A549 (cell line): Measurements from ENCODE around the gene F2R. TPM values are rescaled to one million over a fixed set of nuclear protein-coding genes. Genes with fewer than 3 reads are reported as not detected.

Experiments
- ATAC-seq, 2 experiments: fragments of 200-7000 bp in 1 of 2; fragments of >200 bp in 1 of 2; cut with Nextera tagmentation in 1 of 2; cut with Tn5 transposase in 1 of 2; 3 replicates each; pipeline versions ENCODE4 v1.8.0 to v1.9.1; 2018 to 2020; ENCODE audit warnings: mild to moderate bottlenecking in 1 of 2, moderate library complexity in 1 of 2
- CTCF ChIA-PET: fragments of 300-600 bp; sonication (Branson Sonifier 250); formaldehyde crosslinking; extraction: SDS; loops from one replicate; lab custom pipeline; 2021; ENCODE audit warnings: antibody characterized with exemption, inconsistent platforms; lab: Yijun Ruan, JAX
- POLR2A ChIA-PET: fragments of 350-600 bp; formaldehyde crosslinking; extraction: SDS; loops from one replicate; lab custom pipeline; 2021; ENCODE audit warnings: antibody characterized with exemption, inconsistent platforms; lab: Yijun Ruan, JAX
- DNase-seq, 2 experiments: peaks; one replicate each; pipeline versions ENCODE4 v3.0.0 to v3.0.0-alpha.2; 2011 to 2016; ENCODE audit warnings: low read depth in 1 of 2, low spot score in 1 of 2
- FAIRE-seq: peaks from 2 replicates; lab custom pipeline; 2011; peaks lifted over from hg19 to GRCh38; lab: Jason Lieb, UNC
- H3K27ac ChIP-seq, 2 experiments: fragments of >200 bp; sonication (Bioruptor Twin); formaldehyde crosslinking; 3 replicates each; pipeline ENCODE4 v1.5.1; 2016 to 2017
- H3K4me1 ChIP-seq: fragments of >200 bp; sonication (Bioruptor Twin); formaldehyde crosslinking; 3 replicates; pipeline ENCODE4 v1.6.1; 2016
- H3K4me2 ChIP-seq: fragments of >200 bp; sonication (Bioruptor Twin); formaldehyde crosslinking; 3 replicates; pipeline ENCODE4 v1.6.1; 2016
- H3K4me3 ChIP-seq: fragments of >200 bp; sonication (Bioruptor Twin); formaldehyde crosslinking; 3 replicates; pipeline ENCODE4 v1.5.1; 2016
- H3K9me3 ChIP-seq: fragments of >200 bp; sonication (Bioruptor Twin); formaldehyde crosslinking; 3 replicates; pipeline ENCODE4 v1.6.1; 2016
- BHLHE40 ChIP-seq: IDR thresholded peaks from 2 replicates; pipeline ENCODE4 v1.6.1; 2012; ENCODE audit warnings: low read depth, low read length, inconsistent platforms
- CBX2 ChIP-seq: fragments of 200-600 bp; sonication (generic); IDR thresholded peaks from 2 replicates; pipeline ENCODE4 v1.6.1; 2016; ENCODE audit warnings: low read depth, mild to moderate bottlenecking, borderline replicate concordance
- CBX8 ChIP-seq: fragments of 200-600 bp; sonication (generic); IDR thresholded peaks from 2 replicates; pipeline ENCODE4 v1.6.1; 2016
- CEBPB ChIP-seq, 2 experiments: fragments of >200 bp in 1 of 2; sonication (Bioruptor Twin) in 1 of 2; formaldehyde crosslinking in 1 of 2; IDR thresholded peaks; 2 replicates each; pipeline ENCODE4 v1.6.1; 2012 to 2016
- CHD2 ChIP-seq: fragments of 150-350 bp; IDR thresholded peaks from 2 replicates; pipeline ENCODE4 v1.6.1; 2014; ENCODE audit warnings: low read length; ENCODE audit not compliant: partially characterized antibody
- CHD4 ChIP-seq: fragments of 200-600 bp; sonication (generic); IDR thresholded peaks from 2 replicates; pipeline ENCODE4 v1.6.1; 2016; ENCODE audit warnings: antibody characterized with exemption, mild to moderate bottlenecking, borderline replicate concordance
- CTCF ChIP-seq: fragments of >200 bp; sonication (Bioruptor Twin); formaldehyde crosslinking; IDR thresholded peaks from 3 replicates; pipeline ENCODE4 v1.5.1; 2016
- ESRRA ChIP-seq: fragments of 150-350 bp; IDR thresholded peaks from 2 replicates; pipeline ENCODE4 v1.6.1; 2014; ENCODE audit warnings: mild to moderate bottlenecking, low read length, borderline replicate concordance
- FOSL2 ChIP-seq, 2 experiments: fragments of 450-650 bp in 1 of 2; fragments of >200 bp in 1 of 2; sonication (Bioruptor Twin) in 1 of 2; formaldehyde crosslinking; IDR thresholded peaks; 2 replicates each; pipeline versions ENCODE4 v1.5.0 to v1.6.1; 2016 to 2020; ENCODE audit warnings: mild to moderate bottlenecking in 1 of 2, moderate library complexity in 1 of 2
- GATA3 ChIP-seq: IDR thresholded peaks from 2 replicates; pipeline ENCODE4 v1.6.1; 2012; ENCODE audit warnings: borderline replicate concordance
- HOXA7 ChIP-seq: fragments of 250-450 bp; sonication (Bioruptor Pico); IDR thresholded peaks from 2 replicates; pipeline ENCODE4 v1.5.0; 2020; ENCODE audit warnings: mild to moderate bottlenecking, moderate library complexity
- HOXB5 ChIP-seq: fragments of 250-450 bp; sonication (Bioruptor Pico); IDR thresholded peaks from 2 replicates; pipeline ENCODE4 v1.5.0; 2020; ENCODE audit warnings: mild to moderate bottlenecking, moderate library complexity
- JUN ChIP-seq, 2 experiments: fragments of >200 bp; sonication (Bioruptor Twin); formaldehyde crosslinking; IDR thresholded peaks; 2 replicates in 1 of 2; 3 replicates in 1 of 2; pipeline ENCODE4 v1.6.1; 2016 to 2017
- KDM1A ChIP-seq: fragments of 200-600 bp; sonication (generic); IDR thresholded peaks from 2 replicates; pipeline ENCODE4 v1.6.1; 2016; ENCODE audit warnings: low read depth, mild to moderate bottlenecking
- MAZ ChIP-seq: fragments of 150-350 bp; IDR thresholded peaks from 2 replicates; pipeline ENCODE4 v1.6.1; 2014; ENCODE audit warnings: antibody characterized with exemption, low read depth, low read length, borderline replicate concordance
- NFE2L2 ChIP-seq: fragments of 150-350 bp; conservative IDR thresholded peaks from 2 replicates; pipeline ENCODE4 v1.6.1; 2014; ENCODE audit warnings: low read length
- PHF8 ChIP-seq: fragments of 200-600 bp; sonication (generic); IDR thresholded peaks from 2 replicates; pipeline ENCODE4 v1.6.1; 2016; ENCODE audit warnings: low read depth, mild to moderate bottlenecking, antibody characterized with exemption, moderate library complexity, borderline replicate concordance
- POLR2A ChIP-seq: IDR thresholded peaks from 2 replicates; pipeline ENCODE4 v1.6.1; 2012; ENCODE audit warnings: mild to moderate bottlenecking, low read length
- RARB ChIP-seq: fragments of 250-450 bp; sonication (Bioruptor Pico); IDR thresholded peaks from 2 replicates; pipeline ENCODE4 v1.8.0; 2021; ENCODE audit warnings: mild to moderate bottlenecking, moderate library complexity
- RFX5 ChIP-seq: fragments of 450-650 bp; IDR thresholded peaks from 2 replicates; pipeline ENCODE4 v1.7.1; 2014; ENCODE audit warnings: antibody characterized with exemption, mild to moderate bottlenecking, moderate library complexity
- RNF2 ChIP-seq: fragments of 200-600 bp; sonication (generic); IDR thresholded peaks from 2 replicates; pipeline ENCODE4 v1.6.1; 2016; ENCODE audit warnings: low read depth, mild to moderate bottlenecking, antibody characterized with exemption, moderate library complexity, borderline replicate concordance
- SMC3 ChIP-seq: fragments of >200 bp; sonication (Bioruptor Twin); formaldehyde crosslinking; IDR thresholded peaks from 3 replicates; pipeline ENCODE4 v1.6.1; 2018; ENCODE audit warnings: inconsistent platforms
- TFCP2L1 ChIP-seq: fragments of 250-450 bp; sonication (Bioruptor Pico); IDR thresholded peaks from 2 replicates; pipeline ENCODE4 v1.5.0; 2021; ENCODE audit warnings: mild to moderate bottlenecking
- TP53 ChIP-seq: fragments of 250-450 bp; sonication (Bioruptor Pico); IDR thresholded peaks from 2 replicates; pipeline ENCODE4 v1.5.0; 2021; ENCODE audit warnings: mild to moderate bottlenecking, moderate library complexity
- ZFP36 ChIP-seq: fragments of 450-650 bp; IDR thresholded peaks from 2 replicates; pipeline ENCODE4 v1.6.1; 2014; ENCODE audit warnings: borderline replicate concordance; ENCODE audit not compliant: partially characterized antibody
- ZSCAN20 ChIP-seq: fragments of 250-450 bp; sonication (Bioruptor Pico); IDR thresholded peaks from 2 replicates; pipeline ENCODE4 v1.8.0; 2022; ENCODE audit warnings: mild to moderate bottlenecking, moderate library complexity
- WGBS: methylation state at CpG from one replicate; pipeline ENCODE4 v1.1.6; 2017; ENCODE audit errors: missing lambda C conversion rate; 5-methylcytosine and 5-hydroxymethylcytosine counted together
- polyA plus RNA-seq, 4 experiments: library from polyadenylated mRNA; depleted of rRNA in 3 of 4; stranded (reverse); fragments of >200 nt; fragmentation: RNase III in 1 of 4; extraction: RNeasy Plus Mini Kit Qiagen cat#74134 plus additional on column Dnase treatment in 1 of 4; gene quantifications; 2 replicates in 3 of 4; 3 replicates in 1 of 4; pipeline ENCODE4 v1.2.3, GENCODE V29; 2011 to 2017
- TF ChIP-seq, protein P1 (sequence below): fragments of 150-350 bp; IDR thresholded peaks from 2 replicates; pipeline ENCODE4 v1.6.1; 2014; ENCODE audit warnings: low read depth, mild to moderate bottlenecking, low read length
- TF ChIP-seq, protein P2 (sequence below): fragments of 250-450 bp; sonication (Bioruptor Pico); IDR thresholded peaks from 2 replicates; pipeline ENCODE4 v1.5.0; 2020; ENCODE audit warnings: low read depth, mild to moderate bottlenecking, moderate library complexity
- TF ChIP-seq, protein P3 (sequence below): fragments of 250-450 bp; sonication (Bioruptor Pico); IDR thresholded peaks from 2 replicates; pipeline ENCODE4 v1.5.0; 2021; ENCODE audit warnings: mild to moderate bottlenecking, moderate library complexity, borderline replicate concordance

The F2R gene
- polyA plus RNA-seq, 2 of the 4 experiments (the other 2 are of a cell fraction) = 30.4 to 114 TPM

- no peak for TF ChIP-seq TFCP2L1 (CRISPR knock-in tag)
Measured at GRCh38 chr5:76692651-76693050, 23.3 kb upstream of the F2R start (continued).

DNA sequence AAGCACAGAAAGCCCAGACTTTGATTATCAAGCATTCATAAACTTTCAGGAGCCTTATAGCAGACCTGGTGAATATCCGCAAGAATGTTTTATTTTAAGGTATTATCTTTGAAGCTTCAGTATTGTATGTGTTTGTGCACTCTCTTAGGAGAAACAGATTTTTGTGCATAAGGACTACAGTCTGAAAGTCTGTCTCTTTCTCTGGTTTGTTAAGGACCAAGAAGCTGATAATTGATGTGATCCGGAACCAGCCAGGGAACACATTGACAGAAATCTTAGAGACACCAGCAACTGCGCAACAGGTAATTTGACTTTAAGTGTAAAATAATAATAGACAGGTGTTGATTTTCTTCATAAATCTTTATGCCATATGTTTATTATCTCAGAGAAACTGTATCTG is 22.8 kb upstream of the F2R start:
- WGBS = 92% methylated on average over 3 of the region's 3 CpGs
- Histone ChIP-seq H3K9me3 (no peaks in the 10 kb centered on the region), H3K27ac (no peak overlapping the region; a peak in 1 of 6 replicates), H3K4me1 (peaks cover 31% of the 10 kb centered on the region), H3K4me3 (no peak overlapping the region), H3K4me2 (no peak overlapping the region)
- no peak for DNase-seq
- ATAC-seq = no peak
- POLR2A ChIA-PET = no interaction called here
- TF ChIP-seq JUN (IDR thresholded peaks at IDR 0.05) = no peak
- TF ChIP-seq RARB (CRISPR knock-in tag) = no peak
- no peak for TF ChIP-seq HOXB5 (CRISPR knock-in tag)
- TF ChIP-seq, protein P1, sequence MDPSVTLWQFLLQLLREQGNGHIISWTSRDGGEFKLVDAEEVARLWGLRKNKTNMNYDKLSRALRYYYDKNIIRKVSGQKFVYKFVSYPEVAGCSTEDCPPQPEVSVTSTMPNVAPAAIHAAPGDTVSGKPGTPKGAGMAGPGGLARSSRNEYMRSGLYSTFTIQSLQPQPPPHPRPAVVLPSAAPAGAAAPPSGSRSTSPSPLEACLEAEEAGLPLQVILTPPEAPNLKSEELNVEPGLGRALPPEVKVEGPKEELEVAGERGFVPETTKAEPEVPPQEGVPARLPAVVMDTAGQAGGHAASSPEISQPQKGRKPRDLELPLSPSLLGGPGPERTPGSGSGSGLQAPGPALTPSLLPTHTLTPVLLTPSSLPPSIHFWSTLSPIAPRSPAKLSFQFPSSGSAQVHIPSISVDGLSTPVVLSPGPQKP = no peak
- TF ChIP-seq POLR2A = no peak
- TF ChIP-seq RNF2 = no peak
- no peak for TF ChIP-seq NFE2L2
- no peak for TF ChIP-seq GATA3
- no peak for TF ChIP-seq CEBPB (IDR thresholded peaks at IDR 0.05)
- TF ChIP-seq MAZ = no peak
- TF ChIP-seq CBX8 = no peak
- no peak for TF ChIP-seq CBX2
- TF ChIP-seq SMC3 = no peak
- no peak for TF ChIP-seq HOXA7 (CRISPR knock-in tag)
- no peak for TF ChIP-seq BHLHE40
- no peak for TF ChIP-seq CHD4
- TF ChIP-seq ESRRA = no peak
- CTCF ChIA-PET = interaction anchor here (1.0 to 3.5 kb wide), 4 partner anchors 9 to 82 kb away, joined by 3 to 12 read pairs (median 3); no protein-coding TSS in a partner anchor
- no peak for FAIRE-seq

DNA sequence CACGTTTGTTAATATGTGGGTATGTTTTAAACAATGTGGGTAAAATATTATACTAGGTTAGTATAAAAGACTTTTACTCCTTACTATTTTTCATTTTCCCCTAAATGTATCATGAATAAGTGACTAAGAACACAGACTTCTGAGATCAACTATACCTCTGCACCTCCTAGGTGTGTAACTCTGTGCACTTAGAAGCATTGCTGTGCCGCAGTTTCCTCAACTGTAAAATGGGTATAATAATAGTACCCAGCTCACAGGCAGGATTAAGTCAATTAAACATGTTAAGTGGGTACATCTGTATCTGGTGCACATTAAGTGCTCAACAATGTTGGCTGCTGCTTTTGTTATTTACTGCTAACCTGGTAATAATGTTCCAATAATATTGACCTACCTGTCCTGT is 21.6 kb upstream of the F2R start:
- no peak for ATAC-seq
- WGBS = 44% methylated on average over 2 of the region's 2 CpGs
- Histone ChIP-seq H3K4me2 (no peak overlapping the region), H3K27ac (no peak overlapping the region), H3K9me3 (no peaks in the 10 kb centered on the region), H3K4me3 (no peak overlapping the region), H3K4me1 (peaks cover 24% of the 10 kb centered on the region)
- ChIA-PET CTCF (interaction anchor here (1.7 to 3.5 kb wide), 2 partner anchors 80 to 322 kb away, joined by 5 to 12 read pairs; no protein-coding TSS in a partner anchor), POLR2A (no interaction called here)
- no peak for TF ChIP-seq JUN (IDR thresholded peaks at IDR 0.05)
- no peak for DNase-seq
- no peak for FAIRE-seq

DNA sequence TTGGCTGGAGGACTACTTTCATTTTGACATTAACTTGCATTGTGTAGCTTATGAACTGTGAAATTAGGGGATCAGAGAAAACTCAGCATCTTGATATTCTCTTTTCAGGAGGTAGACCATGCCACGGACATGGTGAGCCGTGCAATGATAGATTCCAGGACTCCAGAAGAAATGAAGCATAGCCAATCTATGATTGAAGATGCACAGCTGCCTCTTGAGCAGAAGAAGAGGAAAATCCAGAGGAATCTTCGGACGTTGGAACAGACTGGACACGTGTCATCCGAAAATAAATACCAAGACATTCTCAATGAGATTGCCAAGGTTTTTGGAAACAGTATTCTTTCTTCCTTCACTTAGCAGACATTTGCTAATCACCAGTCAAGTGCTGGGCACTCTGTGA is 20.6 kb upstream of the F2R start:
- Histone ChIP-seq H3K4me3 (no peak overlapping the region), H3K9me3 (no peaks in the 10 kb centered on the region), H3K27ac (no peak overlapping the region; a peak in 1 of 6 replicates), H3K4me2 (no peak overlapping the region), H3K4me1 (peaks cover 16% of the 10 kb centered on the region)
- ChIA-PET POLR2A (no interaction called here), CTCF (interaction anchor here (0.6 to 3.5 kb wide), 3 partner anchors 8 to 321 kb away, joined by 3 to 12 read pairs (median 5); no protein-coding TSS in a partner anchor)
- WGBS = 86% methylated on average over 6 of the region's 6 CpGs
- ATAC-seq (no peak), DNase-seq (no peak), FAIRE-seq (no peak)
- TF ChIP-seq CTCF = no peak
- TF ChIP-seq KDM1A = no peak
- TF ChIP-seq MAZ = no peak
- TF ChIP-seq RNF2 = no peak
- no peak for TF ChIP-seq CBX2
- TF ChIP-seq RFX5 = no peak
- TF ChIP-seq, protein P2, sequence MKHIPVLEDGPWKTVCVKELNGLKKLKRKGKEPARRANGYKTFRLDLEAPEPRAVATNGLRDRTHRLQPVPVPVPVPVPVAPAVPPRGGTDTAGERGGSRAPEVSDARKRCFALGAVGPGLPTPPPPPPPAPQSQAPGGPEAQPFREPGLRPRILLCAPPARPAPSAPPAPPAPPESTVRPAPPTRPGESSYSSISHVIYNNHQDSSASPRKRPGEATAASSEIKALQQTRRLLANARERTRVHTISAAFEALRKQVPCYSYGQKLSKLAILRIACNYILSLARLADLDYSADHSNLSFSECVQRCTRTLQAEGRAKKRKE (CRISPR knock-in tag) = no peak
- TF ChIP-seq ZSCAN20 (CRISPR knock-in tag) = no peak
- no peak for TF ChIP-seq CHD2
- no peak for TF ChIP-seq TP53 (CRISPR knock-in tag)
- TF ChIP-seq ZFP36 = no peak
- TF ChIP-seq FOSL2 (IDR thresholded peaks at IDR 0.05) = no peak
- TF ChIP-seq FOSL2 (CRISPR knock-in tag; IDR thresholded peaks at IDR 0.05) = no peak
- TF ChIP-seq PHF8 = no peak
- TF ChIP-seq, protein P3, sequence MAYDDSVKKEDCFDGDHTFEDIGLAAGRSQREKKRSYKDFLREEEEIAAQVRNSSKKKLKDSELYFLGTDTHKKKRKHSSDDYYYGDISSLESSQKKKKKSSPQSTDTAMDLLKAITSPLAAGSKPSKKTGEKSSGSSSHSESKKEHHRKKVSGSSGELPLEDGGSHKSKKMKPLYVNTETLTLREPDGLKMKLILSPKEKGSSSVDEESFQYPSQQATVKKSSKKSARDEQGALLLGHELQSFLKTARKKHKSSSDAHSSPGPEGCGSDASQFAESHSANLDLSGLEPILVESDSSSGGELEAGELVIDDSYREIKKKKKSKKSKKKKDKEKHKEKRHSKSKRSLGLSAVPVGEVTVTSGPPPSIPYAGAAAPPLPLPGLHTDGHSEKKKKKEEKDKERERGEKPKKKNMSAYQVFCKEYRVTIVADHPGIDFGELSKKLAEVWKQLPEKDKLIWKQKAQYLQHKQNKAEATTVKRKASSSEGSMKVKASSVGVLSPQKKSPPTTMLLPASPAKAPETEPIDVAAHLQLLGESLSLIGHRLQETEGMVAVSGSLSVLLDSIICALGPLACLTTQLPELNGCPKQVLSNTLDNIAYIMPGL (CRISPR knock-in tag) = no peak
